Right lobe of liver (tissue), 4 donors: ENCODE data around the gene FILIP1L.

Experiments
- CTCF ChIP-seq, 4 donors: fragments of 200-600 bp in 3 of 4; fragments of 450-650 bp in 1 of 4; IDR thresholded peaks; one replicate each; pipeline versions ENCODE4 v1.5.1 to v1.8.0; 2016 to 2022; ENCODE audit warnings: antibody characterized with exemption in 4 of 4, mild to moderate bottlenecking in 2 of 4
- POLR2A ChIP-seq: fragments of 450-650 bp; IDR thresholded peaks from one replicate; pipeline ENCODE4 v1.6.1; 2017; ENCODE audit warnings: antibody characterized with exemption, mild to moderate bottlenecking
- donor health status: DM: no; HTN: no; CAD: no.
- donor health status: DM: no; HTN: no; CAD: no.
- donor health status: DM: no; HTN: yes; CAD: no.

- TF ChIP-seq CTCF (IDR thresholded peaks at IDR 0.05) (no peak), POLR2A (no peak)
Measured at GRCh38 chr3:100002599-100003350, 111.5 kb downstream of the FILIP1L start.
